ENCODE measurements around the gene COLEC11. TPM values are rescaled to one million over a fixed set of nuclear protein-coding genes. Genes with fewer than 3 reads are reported as not detected.

Gene COLEC11
- total RNA-seq, 4 donors from 2014 or later = 0.34 to 0.84 (median 0.59) TPM; not detected in 1

- 86 to 88% methylated on average over 10 of the region's 10 CpGs for WGBS, 2 donors
- no peak for TF ChIP-seq POLR2A (IDR thresholded peaks at IDR 0.05)
- no peak for TF ChIP-seq CTCF (IDR thresholded peaks at IDR 0.05)
- no peak overlapping the region for H3K4me3 ChIP-seq (ENCODE audit: low read depth, poor library complexity, severe bottlenecking)
- no peak for DNase-seq (ENCODE audit: low spot score in 2 of 2)
- intact Hi-C loops (cut with DNase I; ENCODE audit: low total_unique reads) = no loop called here
Measured at GRCh38 chr2:3654011-3654410, 59.1 kb downstream of the COLEC11 start.

- TF ChIP-seq CTCF (IDR thresholded peaks at IDR 0.05) = no peak
- no peak for TF ChIP-seq POLR2A (IDR thresholded peaks at IDR 0.05)
- intact Hi-C loops (cut with DNase I; ENCODE audit: low total_unique reads) = no loop called here
- WGBS, 2 donors = 74 to 76% methylated on average over 21 of the region's 21 CpGs
- H3K4me3 ChIP-seq (ENCODE audit: low read depth, poor library complexity, severe bottlenecking) = no peak overlapping the region
- DNase-seq (ENCODE audit: low spot score in 2 of 2) = no peak
Measured at GRCh38 chr2:3654531-3655225, 59.8 kb downstream of the COLEC11 start.

- no peak for DNase-seq (ENCODE audit: low spot score in 2 of 2)
- 80 to 83% methylated on average over 22 to 26 of the region's 28 CpGs for WGBS, 2 donors
- TF ChIP-seq POLR2A (IDR thresholded peaks at IDR 0.05) (no peak), CTCF (IDR thresholded peaks at IDR 0.05) (no peak)
- H3K4me3 ChIP-seq (ENCODE audit: low read depth, poor library complexity, severe bottlenecking) = no peak overlapping the region
- intact Hi-C loops (cut with DNase I; ENCODE audit: low total_unique reads) = no loop called here
Measured at GRCh38 chr2:3655871-3656761, 61.2 kb downstream of the COLEC11 start.

- no peak overlapping the region for H3K4me3 ChIP-seq (ENCODE audit: low read depth, poor library complexity, severe bottlenecking)
- no peak for DNase-seq (ENCODE audit: low spot score in 2 of 2)
- WGBS, 2 donors = 80 to 84% methylated on average over 36 of the region's 36 CpGs
- intact Hi-C loops (cut with DNase I; ENCODE audit: low total_unique reads) = no loop called here
- TF ChIP-seq POLR2A (IDR thresholded peaks at IDR 0.05) (no peak), CTCF (IDR thresholded peaks at IDR 0.05) (no peak)
Measured at GRCh38 chr2:3656762-3657721, 62.1 kb downstream of the COLEC11 start.

- DNase-seq (ENCODE audit: low spot score in 2 of 2) = no peak
- intact Hi-C loops (cut with DNase I; ENCODE audit: low total_unique reads) = no loop called here
- no peak for TF ChIP-seq POLR2A (IDR thresholded peaks at IDR 0.05)
- 85 to 92% methylated on average over 7 of the region's 7 CpGs for WGBS, 2 donors
- H3K4me3 ChIP-seq (ENCODE audit: low read depth, poor library complexity, severe bottlenecking) = no peak within 1 kb of the TSS
Measured at GRCh38 chr2:3657881-3658280, 63.0 kb downstream of the COLEC11 start, which contains the start of gene ALLC. ALLC (plus strand) TSS chr2:3658200; CDS start chr2:3671158, 12,958 bp downstream.
